Measurements from ENCODE around the gene AGRP. TPM values are rescaled to one million over a fixed set of nuclear protein-coding genes. Genes with fewer than 3 reads are reported as not detected.

AGRP gene
- polyA plus RNA-seq, 1 donor: 0.13 TPM

DNA sequence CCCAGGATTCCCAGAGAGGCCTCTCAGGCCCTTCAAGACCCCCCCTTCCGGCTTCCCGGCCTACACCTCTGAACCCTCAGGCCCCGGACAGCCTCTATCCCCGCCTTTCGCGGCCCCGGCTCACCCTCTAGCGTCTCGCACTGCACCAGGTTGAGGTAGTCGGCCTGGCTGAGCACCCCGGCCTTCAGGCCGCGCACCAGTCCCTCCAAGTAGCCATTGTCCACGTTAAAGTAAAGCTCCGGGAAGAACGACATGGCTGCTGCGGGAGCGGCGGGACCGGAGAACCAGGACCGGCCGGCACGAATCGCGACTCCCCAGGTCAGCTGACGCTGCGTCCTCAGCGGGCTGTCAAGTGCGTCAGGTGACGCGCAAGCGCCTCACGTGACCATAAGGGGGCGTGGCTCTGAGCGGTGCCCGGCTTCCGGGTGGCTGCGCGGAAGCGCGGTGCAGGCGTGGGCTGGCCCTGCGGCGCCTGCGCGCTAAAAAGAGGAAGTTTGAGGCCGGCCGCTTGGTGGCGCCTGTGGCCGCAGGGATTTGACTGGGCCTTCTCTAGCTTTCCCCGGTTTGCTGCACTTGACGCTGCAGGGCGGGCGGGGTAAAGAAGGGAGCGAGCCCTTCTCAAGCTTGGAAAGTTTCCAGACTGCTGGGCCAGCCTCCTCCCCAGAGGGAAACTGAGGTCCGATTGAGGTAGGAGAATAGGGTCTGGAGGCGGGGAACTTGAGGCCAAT is 2.4 kb downstream of the AGRP start, which contains the start of gene ATP6V0D1:
TSS of gene ATP6V0D1 (minus strand) at position 325 of the 728 bp plus-strand sequence. CDS start at position 254, 71 bp downstream.
- peak; percentile 99 for DNase-seq
- Histone ChIP-seq H3K27ac (ENCODE audit: low read length) (peak within 1 kb of the TSS; percentile 93), H3K27me3 (ENCODE audit: control insufficient read depth, insufficient read depth, low read length) (no peaks in the 10 kb centered on the region), H3K4me1 (ENCODE audit: control insufficient read depth, insufficient read depth, low read length) (peaks cover 22% of the 10 kb centered on the region), H3K9me3 (ENCODE audit: control insufficient read depth, low read depth, low read length) (no peaks in the 10 kb centered on the region), H3K4me3 (ENCODE audit: low read length) (peak within 1 kb of the TSS; percentile 92), H3K36me3 (ENCODE audit: control insufficient read depth, insufficient read depth, low read length) (peaks cover 2% of the 10 kb centered on the region)
- no CpG with 5 or more reads among the region's 57 CpGs for WGBS (ENCODE audit: insufficient coverage, low lambda C conversion rate)

DNA sequence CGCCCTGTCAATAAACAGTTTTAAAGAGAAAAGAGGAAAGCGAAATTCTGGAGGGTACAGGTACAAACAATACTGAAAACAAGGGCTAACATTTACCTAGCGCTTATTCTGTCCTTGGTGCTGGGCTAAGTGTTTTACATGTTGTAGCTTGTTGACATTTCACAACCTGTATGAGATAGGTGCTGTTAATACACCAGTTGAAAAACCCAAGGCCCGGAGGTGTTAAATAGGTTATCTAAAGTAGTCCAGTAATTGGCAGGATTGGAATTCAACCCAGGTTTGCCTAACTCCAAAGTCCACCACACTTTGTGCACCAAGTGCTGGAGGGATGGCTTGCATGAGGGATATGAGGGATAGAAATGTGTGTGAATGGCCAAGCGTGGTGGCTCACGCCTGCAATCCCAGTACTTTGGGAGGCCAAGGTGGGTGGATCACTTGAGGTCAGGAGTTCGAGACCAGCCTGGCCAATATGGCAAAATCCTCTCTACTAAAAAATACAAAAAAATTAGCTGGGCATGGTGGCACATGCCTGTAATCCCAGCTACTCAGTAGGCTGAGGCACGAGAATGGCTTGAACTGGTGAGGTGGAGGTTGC is 5.3 kb downstream of the AGRP start:
- Histone ChIP-seq H3K36me3 (ENCODE audit: control insufficient read depth, insufficient read depth, low read length) (no peaks in the 10 kb centered on the region), H3K27me3 (ENCODE audit: control insufficient read depth, insufficient read depth, low read length) (no peaks in the 10 kb centered on the region), H3K4me1 (ENCODE audit: control insufficient read depth, insufficient read depth, low read length) (peaks cover 43% of the 10 kb centered on the region), H3K9me3 (ENCODE audit: control insufficient read depth, low read depth, low read length) (no peaks in the 10 kb centered on the region), H3K4me3 (ENCODE audit: low read length) (no peak overlapping the region), H3K27ac (ENCODE audit: low read length) (no peak overlapping the region)
- 90% methylated on average over 2 of the region's 8 CpGs for WGBS (ENCODE audit: insufficient coverage, low lambda C conversion rate)
- DNase-seq: peak in 1 of 2 donors; percentile 50

GRCh38 chr16:67474551-67475455 is 8.5 kb downstream of the AGRP start:
- H3K27ac ChIP-seq (ENCODE audit: low read length): peak overlapping the region; percentile 75
- DNase-seq: peak; percentile 82 to 92
- H3K27me3 ChIP-seq (ENCODE audit: control insufficient read depth, insufficient read depth, low read length): no peaks in the 10 kb centered on the region
- no peaks in the 10 kb centered on the region for H3K9me3 ChIP-seq (ENCODE audit: control insufficient read depth, low read depth, low read length)
- WGBS (ENCODE audit: insufficient coverage, low lambda C conversion rate): 60% methylated on average over 2 of the region's 11 CpGs
- no peak overlapping the region for H3K4me3 ChIP-seq (ENCODE audit: low read length)
- peaks cover 34% of the 10 kb centered on the region for H3K4me1 ChIP-seq (ENCODE audit: control insufficient read depth, insufficient read depth, low read length)
- no peaks in the 10 kb centered on the region for H3K36me3 ChIP-seq (ENCODE audit: control insufficient read depth, insufficient read depth, low read length)

GRCh38 chr16:67471758-67472384 is 11.5 kb downstream of the AGRP start:
- Histone ChIP-seq H3K9me3 (ENCODE audit: control insufficient read depth, low read depth, low read length) (no peaks in the 10 kb centered on the region), H3K4me1 (ENCODE audit: control insufficient read depth, insufficient read depth, low read length) (peaks cover 21% of the 10 kb centered on the region), H3K27me3 (ENCODE audit: control insufficient read depth, insufficient read depth, low read length) (no peaks in the 10 kb centered on the region), H3K36me3 (ENCODE audit: control insufficient read depth, insufficient read depth, low read length) (no peaks in the 10 kb centered on the region), H3K4me3 (ENCODE audit: low read length) (no peak overlapping the region), H3K27ac (ENCODE audit: low read length) (no peak overlapping the region)
- DNase-seq: no peak
- no CpG with 5 or more reads among the region's 6 CpGs for WGBS (ENCODE audit: insufficient coverage, low lambda C conversion rate)

DNA sequence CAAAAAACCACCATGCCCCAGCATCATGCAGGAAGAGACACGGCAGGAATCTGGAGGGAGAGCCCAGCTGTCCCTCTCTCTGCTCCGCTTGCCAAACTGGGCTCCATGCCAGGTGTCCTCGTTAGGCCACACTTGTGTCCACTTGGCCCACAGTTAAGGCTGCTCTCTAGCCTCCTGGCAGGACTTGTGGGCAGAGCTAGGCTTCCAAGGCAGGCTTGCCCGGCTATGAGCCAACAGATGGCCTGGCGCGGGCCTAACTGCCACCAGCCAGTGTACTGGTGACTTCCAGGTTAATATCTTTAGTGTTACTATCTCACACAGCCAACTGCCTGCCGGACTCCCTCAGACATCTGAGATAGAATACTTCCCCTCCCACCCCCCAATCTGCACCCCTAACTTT is 13.0 kb downstream of the AGRP start:
- no peak overlapping the region for H3K4me3 ChIP-seq (ENCODE audit: low read length)
- no peaks in the 10 kb centered on the region for H3K27me3 ChIP-seq (ENCODE audit: control insufficient read depth, insufficient read depth, low read length)
- WGBS (ENCODE audit: insufficient coverage, low lambda C conversion rate): no CpG with 5 or more reads among the region's 7 CpGs
- no peak for DNase-seq
- H3K9me3 ChIP-seq (ENCODE audit: control insufficient read depth, low read depth, low read length): no peaks in the 10 kb centered on the region
- no peak overlapping the region for H3K27ac ChIP-seq (ENCODE audit: low read length)
- peaks cover 19% of the 10 kb centered on the region for H3K4me1 ChIP-seq (ENCODE audit: control insufficient read depth, insufficient read depth, low read length)
- no peaks in the 10 kb centered on the region for H3K36me3 ChIP-seq (ENCODE audit: control insufficient read depth, insufficient read depth, low read length)

DNA sequence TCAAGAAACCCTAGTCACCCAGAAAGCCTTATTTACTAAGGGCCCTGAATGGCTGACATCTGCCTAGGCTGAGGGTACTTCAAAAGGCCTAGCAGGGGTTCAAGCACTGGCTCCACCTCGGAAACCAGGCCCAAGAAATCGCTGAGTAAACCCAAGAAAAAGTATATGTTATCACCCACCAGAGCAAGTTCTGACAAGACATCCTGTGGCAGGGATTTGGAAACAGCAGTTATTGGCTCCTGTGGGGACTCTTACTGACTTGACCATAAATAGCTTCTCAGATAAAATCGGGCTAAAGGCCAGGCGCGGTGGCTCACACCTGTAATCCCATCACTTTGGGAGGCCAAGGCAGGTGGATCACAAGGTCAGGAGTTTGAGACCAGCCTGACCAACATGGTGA is 14.6 kb downstream of the AGRP start:
- no CpG with 5 or more reads among the region's 5 CpGs for WGBS (ENCODE audit: insufficient coverage, low lambda C conversion rate)
- peaks cover 10% of the 10 kb centered on the region for H3K4me1 ChIP-seq (ENCODE audit: control insufficient read depth, insufficient read depth, low read length)
- no peak overlapping the region for H3K4me3 ChIP-seq (ENCODE audit: low read length)
- no peaks in the 10 kb centered on the region for H3K36me3 ChIP-seq (ENCODE audit: control insufficient read depth, insufficient read depth, low read length)
- H3K9me3 ChIP-seq (ENCODE audit: control insufficient read depth, low read depth, low read length): no peaks in the 10 kb centered on the region
- H3K27me3 ChIP-seq (ENCODE audit: control insufficient read depth, insufficient read depth, low read length): no peaks in the 10 kb centered on the region
- no peak overlapping the region for H3K27ac ChIP-seq (ENCODE audit: low read length)
- no peak for DNase-seq

GRCh38 chr16:67466581-67466980 is 16.8 kb downstream of the AGRP start:
- WGBS (ENCODE audit: insufficient coverage, low lambda C conversion rate): 100% methylated on average over 2 of the region's 6 CpGs
- DNase-seq: no peak
- Histone ChIP-seq H3K9me3 (ENCODE audit: control insufficient read depth, low read depth, low read length) (no peaks in the 10 kb centered on the region), H3K27me3 (ENCODE audit: control insufficient read depth, insufficient read depth, low read length) (no peaks in the 10 kb centered on the region), H3K36me3 (ENCODE audit: control insufficient read depth, insufficient read depth, low read length) (no peaks in the 10 kb centered on the region), H3K4me3 (ENCODE audit: low read length) (no peak overlapping the region), H3K4me1 (ENCODE audit: control insufficient read depth, insufficient read depth, low read length) (peaks cover 30% of the 10 kb centered on the region), H3K27ac (ENCODE audit: low read length) (no peak overlapping the region)

GRCh38 chr16:67464565-67464964 is 18.8 kb downstream of the AGRP start:
- no peaks in the 10 kb centered on the region for H3K9me3 ChIP-seq (ENCODE audit: control insufficient read depth, low read depth, low read length)
- H3K4me1 ChIP-seq (ENCODE audit: control insufficient read depth, insufficient read depth, low read length): peaks cover 50% of the 10 kb centered on the region
- 100% methylated on average over 1 of the region's 2 CpGs for WGBS (ENCODE audit: insufficient coverage, low lambda C conversion rate)
- H3K27me3 ChIP-seq (ENCODE audit: control insufficient read depth, insufficient read depth, low read length): no peaks in the 10 kb centered on the region
- H3K4me3 ChIP-seq (ENCODE audit: low read length): no peak overlapping the region
- no peak for DNase-seq
- no peak overlapping the region for H3K27ac ChIP-seq (ENCODE audit: low read length)
- peaks cover 10% of the 10 kb centered on the region for H3K36me3 ChIP-seq (ENCODE audit: control insufficient read depth, insufficient read depth, low read length)

DNA sequence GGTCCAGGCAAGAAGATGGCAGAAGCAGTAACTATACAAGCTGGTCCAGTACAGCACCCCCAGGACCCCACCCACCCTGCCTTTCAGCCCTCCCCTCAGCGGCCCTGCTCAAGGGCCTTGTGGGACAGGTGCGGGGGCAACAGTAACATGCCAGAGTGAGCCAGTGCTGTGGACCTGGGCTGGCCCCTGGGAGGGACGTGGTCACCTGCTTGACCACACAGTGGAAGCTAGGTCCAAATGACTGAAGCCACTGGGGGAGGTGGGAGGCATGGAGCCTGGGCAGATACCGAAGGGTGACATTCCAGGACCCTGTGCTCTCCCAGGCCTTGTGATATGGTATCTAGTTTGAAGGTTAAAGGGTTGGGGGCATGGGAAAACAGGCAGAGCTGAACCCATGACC is 19.7 kb downstream of the AGRP start:
- no peak for DNase-seq
- H3K27ac ChIP-seq (ENCODE audit: low read length): peak overlapping the region; percentile 86
- peaks cover 10% of the 10 kb centered on the region for H3K36me3 ChIP-seq (ENCODE audit: control insufficient read depth, insufficient read depth, low read length)
- no peaks in the 10 kb centered on the region for H3K27me3 ChIP-seq (ENCODE audit: control insufficient read depth, insufficient read depth, low read length)
- H3K4me3 ChIP-seq (ENCODE audit: low read length): no peak overlapping the region
- H3K9me3 ChIP-seq (ENCODE audit: control insufficient read depth, low read depth, low read length): no peaks in the 10 kb centered on the region
- H3K4me1 ChIP-seq (ENCODE audit: control insufficient read depth, insufficient read depth, low read length): peaks cover 59% of the 10 kb centered on the region
- WGBS (ENCODE audit: insufficient coverage, low lambda C conversion rate): no CpG with 5 or more reads among the region's 4 CpGs

DNA sequence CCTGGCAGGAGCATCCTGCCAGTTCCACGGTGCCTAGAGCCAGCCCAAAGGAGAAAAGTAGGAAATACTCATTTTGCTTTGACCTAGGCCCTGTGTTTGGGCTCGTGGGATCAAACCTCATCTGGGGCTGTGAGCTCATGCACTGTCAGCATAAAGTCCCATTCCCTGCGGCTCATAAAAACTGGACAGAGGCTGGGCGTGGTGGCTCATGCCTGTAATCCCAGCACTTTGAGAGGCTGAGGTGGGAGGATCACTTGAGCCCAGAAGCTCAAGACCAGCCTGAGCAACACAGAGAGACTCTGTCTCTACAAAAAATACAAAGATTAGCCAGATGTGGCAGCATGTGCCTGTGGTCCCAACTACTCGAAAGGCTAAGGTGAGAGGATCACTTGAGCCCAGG is 20.3 kb downstream of the AGRP start:
- Histone ChIP-seq H3K36me3 (ENCODE audit: control insufficient read depth, insufficient read depth, low read length) (peaks cover 13% of the 10 kb centered on the region), H3K27ac (ENCODE audit: low read length) (peak overlapping the region; percentile 86), H3K4me3 (ENCODE audit: low read length) (no peak overlapping the region), H3K27me3 (ENCODE audit: control insufficient read depth, insufficient read depth, low read length) (no peaks in the 10 kb centered on the region), H3K9me3 (ENCODE audit: control insufficient read depth, low read depth, low read length) (no peaks in the 10 kb centered on the region), H3K4me1 (ENCODE audit: control insufficient read depth, insufficient read depth, low read length) (peaks cover 64% of the 10 kb centered on the region)
- no CpG with 5 or more reads among the region's 5 CpGs for WGBS (ENCODE audit: insufficient coverage, low lambda C conversion rate)
- DNase-seq: peak; percentile 58 to 73

Measured in large intestine (tissue), 3 donors.